Measurements from ENCODE around the gene KLHL30.

- TF ChIP-seq GATA3 (IDR thresholded peaks at IDR 0.05; ENCODE audit: low read depth, low read length): no peak
- TF ChIP-seq GATA2 (IDR thresholded peaks at IDR 0.05; ENCODE audit: low read depth, low read length): no peak
Measured at GRCh38 chr2:238130696-238131628, 7.5 kb upstream of the KLHL30 start.

Measured in SH-SY5Y (cell line).